Lung (tissue), 12 donors: ENCODE data around the gene PRSS56. TPM values are rescaled to one million over a fixed set of nuclear protein-coding genes. Genes with fewer than 3 reads are reported as not detected.

Source experiments
- ATAC-seq: fragments of 200-7000 bp; cut with Tn5 transposase; one replicate; pipeline ENCODE4 v1.9.1; 2020; ENCODE audit warnings: moderate number of reproducible peaks; ENCODE audit not compliant: insufficient read depth, low FRiP score
- DNase-seq, 3 donors: peaks; one replicate each; pipeline ENCODE4 v3.0.0-alpha.2; 2013 to 2017
- H3K27ac ChIP-seq, 2 donors: one replicate each; pipeline ENCODE4 v1.5.1; 2013; ENCODE audit warnings: mild to moderate bottlenecking in 2 of 2, moderate library complexity in 2 of 2, control low read depth in 1 of 2, inconsistent platforms in 1 of 2, low read depth in 1 of 2, low read length in 1 of 2
- H3K27me3 ChIP-seq, 3 donors: one replicate each; pipeline ENCODE4 v1.5.1; 2013; ENCODE audit warnings: low read length in 2 of 3; ENCODE audit not compliant: control insufficient read depth in 3 of 3, insufficient read depth in 3 of 3
- H3K36me3 ChIP-seq, 4 donors: one replicate each; pipeline ENCODE4 v1.5.1; 2013; ENCODE audit warnings: low read length in 4 of 4, mild to moderate bottlenecking in 1 of 4, moderate library complexity in 1 of 4; ENCODE audit not compliant: control insufficient read depth in 4 of 4, insufficient read depth in 4 of 4
- H3K4me1 ChIP-seq, 5 donors: one replicate each; pipeline ENCODE4 v1.5.1; 2013; ENCODE audit warnings: low read length in 5 of 5, mild to moderate bottlenecking in 2 of 5, moderate library complexity in 1 of 5; ENCODE audit not compliant: control insufficient read depth in 5 of 5, insufficient read depth in 5 of 5
- H3K4me3 ChIP-seq: one replicate; pipeline ENCODE4 v1.5.1; 2013; ENCODE audit warnings: mild to moderate bottlenecking, control low read depth, moderate library complexity
- H3K9ac ChIP-seq, 2 donors: one replicate each; pipeline ENCODE4 v1.5.1; 2013; ENCODE audit warnings: low read length in 2 of 2, control low read depth in 1 of 2; ENCODE audit not compliant: insufficient read depth in 1 of 2
- H3K9me3 ChIP-seq, 4 donors: one replicate each; pipeline ENCODE4 v1.5.1; 2013; ENCODE audit warnings: low read length in 3 of 4, mild to moderate bottlenecking in 1 of 4, moderate library complexity in 1 of 4; ENCODE audit not compliant: control insufficient read depth in 4 of 4, insufficient read depth in 3 of 4
- CTCF ChIP-seq: IDR thresholded peaks from 2 replicates; pipeline ENCODE4 v1.5.1; 2012; ENCODE audit warnings: mild to moderate bottlenecking; ENCODE audit errors: control extremely low read depth, extremely low read depth
- WGBS, 2 donors: extraction: QIAGEN DNeasy Blood & Tissue Kit; methylation state at CpG; one replicate each; pipeline ENCODE4 v1.1.7; 2013; 5-methylcytosine and 5-hydroxymethylcytosine counted together
- polyA plus RNA-seq, 2 donors: library from polyadenylated mRNA; stranded (reverse); fragments of 200-250 nt; gene quantifications; one replicate each; pipeline ENCODE4 v1.2.1, GENCODE V29; 2013
- total RNA-seq, 2 donors: library from RNA; depleted of rRNA in 1 of 2; stranded (reverse); fragments of >200 nt in 1 of 2; gene quantifications; one replicate each; pipeline ENCODE4 v1.2.1, GENCODE V29; 2014 to 2021
- donor health status: control.
- donor health status: control.
- donor health status: Bipolar disorder and iron deficiency.
- donor health status: healthy.
- donor health status: DM: yes; HTN: yes; CAD: no.

Gene PRSS56
- total and polyA plus RNA-seq, 4 donors, result not detected

GRCh38 chr2:232541195-232541960 lies 21.2 kb downstream of the PRSS56 start:
- H3K27ac ChIP-seq, result no peak overlapping the region
- H3K27me3 ChIP-seq, result peaks cover 0 to 4% (median 0%) of the 10 kb centered on the region in 3 donors
- no peak for ATAC-seq
- H3K9ac ChIP-seq, result no peak overlapping the region
- H3K9me3 ChIP-seq, result peaks cover 0 to 2% (median under 1%) of the 10 kb centered on the region in 4 donors
- peaks cover 0 to 6% (median 0%) of the 10 kb centered on the region in 5 donors for H3K4me1 ChIP-seq
- TF ChIP-seq CTCF, result no peak
- H3K36me3 ChIP-seq, result peaks cover 0 to 2% (median 0%) of the 10 kb centered on the region in 4 donors
- H3K4me3 ChIP-seq, result no peak overlapping the region
- DNase-seq, result no peak
- 59% methylated on average over 19 of the region's 19 CpGs for WGBS, 2 donors

- 67 to 74% methylated on average over 9 of the region's 9 CpGs for WGBS, 2 donors
- no peak for ATAC-seq
- Histone ChIP-seq H3K4me3 (no peak overlapping the region), H3K9me3 (peaks cover 0 to 6% (median 0%) of the 10 kb centered on the region in 4 donors), H3K27me3 (peaks cover 0 to 4% (median 0%) of the 10 kb centered on the region in 3 donors), H3K4me1 (peaks cover 0 to 6% (median 0%) of the 10 kb centered on the region in 5 donors), H3K9ac (no peak overlapping the region), H3K27ac (no peak overlapping the region), H3K36me3 (peaks cover 0 to 6% (median 6%) of the 10 kb centered on the region in 4 donors)
- DNase-seq, result no peak
- TF ChIP-seq CTCF, result no peak
These were observed 21.9 kb downstream of the PRSS56 start for GRCh38 chr2:232541961-232542714.

- TF ChIP-seq CTCF, result no peak
- WGBS, 2 donors, result 80 to 89% methylated on average over 20 of the region's 20 CpGs
- Histone ChIP-seq H3K9me3 (peaks cover 0 to 6% (median 0%) of the 10 kb centered on the region in 4 donors), H3K4me1 (peaks cover 0 to 6% (median 0%) of the 10 kb centered on the region in 5 donors), H3K4me3 (no peak overlapping the region), H3K27me3 (peaks cover 0 to 4% (median 0%) of the 10 kb centered on the region in 3 donors), H3K9ac (no peak overlapping the region), H3K27ac (no peak overlapping the region), H3K36me3 (peaks cover 0 to 14% (median 9%) of the 10 kb centered on the region in 4 donors)
- DNase-seq (no peak), ATAC-seq (no peak)
These were observed 22.7 kb downstream of the PRSS56 start for GRCh38 chr2:232542715-232543467.
